Posterior vena cava (tissue), 2 donors: Measurements from ENCODE around the gene SLPI. TPM values are rescaled to one million over a fixed set of nuclear protein-coding genes. Genes with fewer than 3 reads are reported as not detected.

Experiments used
- DNase-seq: peaks from one replicate; pipeline ENCODE4 v3.0.0-alpha.2; 2020; ENCODE audit warnings: low spot score
- intact Hi-C, 2 donors: fragments of 100-400 bp; cut with DNase I; formaldehyde crosslinking; loops; one replicate each; pipeline versions ENCODE4 v1.14.1 to v1.14.2; 2022 to 2023
- total RNA-seq, 2 donors: library from RNA; stranded (reverse); fragmentation: NEBNext Ultra II Directional; extraction: Animal tissue kit (Norgen Biotek cat#: 25700); gene quantifications; one replicate each; pipeline ENCODE4 v1.2.1, GENCODE V29; 2021
- donor health status: DM: yes; HTN: yes; CAD: no.
- donor health status: DM: yes; HTN: yes; CAD: no.

SLPI gene
- total RNA-seq, 2 donors from 2014 or later: 14.6 to 74.0 TPM

DNA sequence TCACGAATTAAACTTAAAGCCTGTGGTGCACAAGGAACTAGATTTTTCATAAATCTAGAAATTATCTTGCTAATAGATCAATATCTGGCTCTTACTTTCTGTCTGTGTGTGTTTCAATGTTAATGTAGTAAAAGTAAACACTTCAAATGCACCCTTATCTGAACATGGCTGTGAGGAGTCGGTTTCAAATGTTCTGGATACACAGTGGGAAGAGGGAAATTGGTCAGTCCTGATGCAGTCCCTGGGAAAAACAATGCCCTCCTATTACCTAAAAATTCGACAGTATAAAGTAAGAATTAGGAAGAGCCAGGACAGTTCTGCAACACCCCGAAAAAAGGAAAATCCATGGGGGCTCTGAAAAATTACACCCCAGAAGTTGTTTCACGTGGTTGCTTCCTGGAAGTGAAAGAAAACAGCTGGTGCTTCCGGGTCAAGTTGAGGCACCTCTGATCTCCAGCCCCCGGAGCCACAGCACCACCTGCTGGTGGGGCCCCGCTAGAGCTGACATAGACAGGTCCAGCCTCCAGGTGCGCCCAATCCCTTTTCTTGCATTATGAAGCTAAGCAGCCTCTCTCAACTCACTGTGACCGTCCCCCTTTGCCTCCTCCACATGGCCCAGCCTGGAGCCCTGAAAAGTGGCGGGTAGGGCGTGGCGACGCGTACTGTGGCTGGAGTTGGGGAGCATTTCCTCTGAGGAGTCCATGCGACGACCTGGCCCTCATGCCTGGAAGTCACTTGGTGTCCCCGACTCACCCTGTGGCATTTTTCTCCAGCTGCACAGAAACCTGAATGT, 24.9 kb downstream of the SLPI start:
- DNase-seq: no peak
- intact Hi-C loops: no loop called here

DNA sequence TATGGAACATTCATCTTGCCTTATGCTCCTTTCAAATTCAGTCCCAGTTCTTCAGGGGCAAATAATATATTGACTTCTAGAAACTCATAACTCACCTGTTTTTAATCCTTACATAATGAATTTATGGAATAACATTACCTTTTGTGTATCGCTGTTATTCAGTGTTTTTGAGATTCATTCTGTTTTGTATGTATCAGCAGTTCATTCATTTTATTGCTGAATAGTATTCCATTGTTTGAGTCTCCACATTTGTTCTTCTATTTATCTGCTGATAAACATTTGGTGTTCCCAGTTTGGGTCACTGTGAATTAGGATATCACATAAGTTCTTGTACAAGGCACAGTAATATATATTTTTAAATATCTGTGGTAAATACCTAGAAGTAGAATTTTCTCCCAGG, 28.1 kb downstream of the SLPI start:
- intact Hi-C loops: no loop called here
- DNase-seq: no peak

DNA sequence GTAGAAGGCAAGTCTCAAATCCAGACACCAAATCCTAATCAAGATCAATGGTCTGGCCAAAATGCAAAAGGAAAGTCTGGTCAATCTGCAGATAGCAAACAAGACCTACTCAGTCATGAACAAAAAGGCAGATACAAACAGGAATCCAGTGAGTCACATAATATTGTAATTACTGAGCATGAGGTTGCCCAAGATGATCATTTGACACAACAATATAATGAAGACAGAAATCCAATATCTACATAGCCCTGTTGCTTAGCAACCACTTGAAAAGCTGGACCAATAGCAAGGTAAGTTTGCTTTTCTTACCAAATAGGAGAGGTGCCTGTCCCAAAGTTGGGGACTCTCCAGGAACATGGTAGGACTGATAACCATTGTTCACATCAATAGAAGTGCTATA, 31.2 kb downstream of the SLPI start:
- DNase-seq: no peak
- intact Hi-C loops: no loop called here

DNA sequence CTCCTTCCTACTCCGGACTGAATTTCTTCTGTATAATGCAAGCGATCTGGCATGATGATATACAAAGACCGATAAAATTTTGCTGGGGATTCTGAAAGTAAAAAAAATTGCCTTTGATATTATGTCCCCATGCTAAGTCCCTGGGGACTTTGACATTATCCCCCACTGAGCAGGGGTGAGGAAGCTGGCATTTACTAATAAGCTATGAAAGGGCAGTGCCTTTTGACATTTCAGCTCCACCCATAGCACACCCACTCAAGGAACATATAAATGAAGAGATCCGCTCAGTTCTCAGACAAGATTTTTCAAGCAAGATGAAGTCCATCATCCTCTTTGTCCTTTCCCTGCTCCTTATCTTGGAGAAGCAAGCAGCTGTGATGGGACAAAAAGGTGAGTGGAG, 33.3 kb downstream of the SLPI start, which contains the start of gene SEMG2:
Gene SEMG2, plus strand, starts transcription at position 298 of the 400 bp plus-strand sequence. Its CDS starts 17 bp downstream, at position 315.
- intact Hi-C loops: no loop called here
- no peak for DNase-seq

DNA sequence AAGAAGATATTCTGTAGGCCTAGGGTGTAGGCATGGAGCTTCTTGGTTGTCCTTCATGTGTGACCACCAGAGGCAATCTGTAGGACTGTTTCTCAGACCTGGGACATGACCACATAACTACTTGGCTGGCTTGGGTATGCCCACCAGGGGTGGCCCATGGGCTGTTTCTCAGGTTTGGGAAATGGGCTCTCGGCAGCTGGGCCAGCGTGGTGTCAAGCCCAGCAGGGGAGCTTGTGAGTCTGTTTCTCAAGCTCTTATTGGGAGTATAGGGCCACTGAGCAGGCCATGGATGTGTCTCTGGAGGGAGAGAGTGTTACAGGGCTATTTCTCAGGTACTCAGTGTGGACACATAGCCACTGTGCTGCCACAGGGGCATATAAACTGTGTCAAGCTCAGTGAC, 35.7 kb downstream of the SLPI start:
- intact Hi-C loops: no loop called here
- DNase-seq: no peak

DNA sequence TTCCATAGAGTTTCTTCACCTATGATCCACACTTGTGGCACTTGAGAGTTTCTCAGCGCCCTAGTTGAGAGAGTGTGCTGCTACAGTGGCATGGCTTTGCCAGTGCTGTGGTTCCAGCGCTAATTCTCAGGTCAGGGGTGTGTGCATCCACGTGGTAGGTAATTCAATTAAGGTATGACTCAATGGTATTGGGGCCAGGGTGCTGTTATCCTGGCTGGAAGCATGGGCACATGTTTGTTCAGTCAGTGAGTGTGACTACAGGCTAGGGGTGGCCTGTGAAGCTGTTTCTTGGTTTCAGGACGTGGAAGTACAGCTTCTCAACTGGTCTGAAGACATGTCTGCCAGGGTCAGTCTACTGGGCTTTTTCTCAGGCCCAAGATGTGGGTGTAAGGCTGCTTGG, 36.2 kb downstream of the SLPI start:
- DNase-seq: no peak
- intact Hi-C loops: no loop called here

DNA sequence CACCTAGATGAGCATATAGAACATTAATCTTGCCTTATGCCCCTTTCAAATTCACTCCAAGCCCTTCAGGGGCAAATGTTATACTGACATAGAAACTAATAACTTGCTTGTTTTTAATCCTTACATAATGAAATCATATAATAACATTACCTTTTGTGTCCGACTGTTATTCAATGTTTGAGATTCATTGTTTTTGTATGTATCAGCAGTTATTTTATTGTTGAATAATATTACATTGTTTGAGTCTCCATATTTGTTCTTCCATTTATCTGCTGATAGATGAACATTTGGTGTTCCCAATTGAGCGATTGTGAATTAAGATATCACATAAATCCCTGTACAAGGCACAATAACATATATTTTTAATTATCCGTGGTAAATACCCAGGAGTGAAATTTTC, 41.5 kb downstream of the SLPI start:
- intact Hi-C loops: no loop called here
- DNase-seq: no peak

DNA sequence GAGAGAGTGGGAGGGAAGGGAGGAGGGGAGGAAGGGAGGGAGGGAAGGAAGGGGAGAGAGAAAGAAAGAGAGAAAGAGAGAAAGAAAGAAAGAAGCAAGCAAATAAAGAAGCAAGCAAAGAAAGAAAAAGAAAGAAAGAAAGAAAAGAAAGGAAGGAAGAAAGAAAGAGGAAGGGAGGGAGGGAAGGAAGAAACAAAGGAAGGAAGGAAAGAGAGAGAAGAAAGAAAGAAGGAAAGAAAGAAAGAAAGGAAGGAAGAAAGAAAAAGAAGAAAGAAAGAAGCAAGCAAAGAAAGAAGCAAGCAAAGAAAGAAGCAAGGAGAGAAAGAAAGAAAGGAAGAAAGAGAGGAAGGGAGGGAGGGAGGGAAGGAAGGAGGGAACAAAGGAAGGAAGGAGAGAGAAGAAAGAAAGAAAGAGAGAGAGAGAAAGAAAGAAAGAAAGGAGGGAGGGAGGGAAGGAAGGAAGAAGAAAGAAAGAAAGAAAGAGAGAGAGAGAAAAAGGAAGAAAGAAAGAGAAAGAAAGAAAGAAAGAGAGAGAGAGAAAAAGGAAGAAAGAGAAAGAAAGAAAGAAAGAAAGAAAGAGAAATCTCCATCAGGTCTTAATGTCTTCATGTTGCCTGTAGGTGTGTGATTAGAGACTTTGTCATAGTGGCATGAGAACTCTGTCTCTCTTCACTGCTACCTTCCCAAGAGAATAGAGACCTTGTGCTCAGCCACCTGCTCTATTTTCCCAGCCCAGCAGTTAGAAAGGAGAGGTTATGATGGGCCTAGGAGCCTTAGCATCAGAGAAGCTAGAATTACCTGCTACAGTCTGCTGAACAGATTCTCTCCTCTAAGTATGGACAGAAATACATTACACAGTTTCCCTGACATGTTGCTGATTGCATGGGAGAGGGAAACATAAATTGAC, 42.5 kb downstream of the SLPI start:
- intact Hi-C loops: no loop called here
- DNase-seq: no peak

DNA sequence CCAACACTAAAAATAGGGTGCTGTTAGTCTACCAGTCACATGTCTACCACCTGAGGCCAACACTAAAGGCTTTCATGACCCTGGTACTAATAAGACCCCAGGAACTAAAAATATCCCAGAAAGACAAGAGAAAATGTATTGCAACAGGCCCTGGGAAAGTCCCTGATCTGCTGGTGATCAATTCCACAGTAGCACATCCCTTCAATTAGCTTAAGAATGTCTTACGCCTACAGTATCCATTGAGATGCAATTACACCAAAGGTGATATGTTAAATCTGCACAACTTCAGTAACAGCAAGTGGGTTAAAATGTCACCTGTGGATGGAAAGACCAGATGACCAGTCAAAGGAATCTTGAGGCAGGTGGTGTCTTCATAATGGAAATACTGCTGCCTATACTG, 44.4 kb downstream of the SLPI start:
- intact Hi-C loops: no loop called here
- DNase-seq: no peak

DNA sequence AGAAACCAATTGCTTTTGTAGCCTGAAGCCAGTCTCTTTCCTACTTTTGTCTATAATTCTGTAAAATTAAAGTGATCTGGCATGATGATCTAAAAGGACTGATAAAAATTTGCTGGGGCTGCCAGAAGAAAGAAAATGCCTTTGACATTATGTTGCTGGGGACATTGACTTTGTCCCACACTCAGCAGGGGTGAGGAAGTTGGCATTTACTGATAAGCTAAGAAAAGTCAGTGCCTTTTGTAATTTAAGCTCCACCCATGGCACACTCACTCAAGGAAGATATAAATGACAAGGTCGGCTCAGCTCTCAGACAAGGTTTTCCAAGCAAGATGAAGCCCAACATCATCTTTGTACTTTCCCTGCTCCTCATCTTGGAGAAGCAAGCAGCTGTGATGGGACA, 47.6 kb downstream of the SLPI start, which contains the start of gene SEMG1:
Gene SEMG1, plus strand, starts transcription at position 309 of the 400 bp plus-strand sequence. Its CDS starts 21 bp downstream, at position 330.
- intact Hi-C loops: no loop called here
- DNase-seq: no peak

Other genes with a start within 250 kb of the SLPI start
- gene KCNS1, start 153.4 kb downstream of the SLPI start, total RNA-seq: not detected
- gene WFDC5, start 139.4 kb downstream of the SLPI start, total RNA-seq: not detected
- gene WFDC12, start 130.1 kb downstream of the SLPI start, total RNA-seq: not detected
- gene PI3, start 79.7 kb downstream of the SLPI start, total RNA-seq: not detected
- gene SEMG1, start 47.5 kb downstream of the SLPI start, total RNA-seq: not detected
- not detected for gene SEMG2, start 33.2 kb downstream of the SLPI start, total RNA-seq
- not detected for gene RBPJL, start 52.3 kb upstream of the SLPI start, total RNA-seq
- under 1 TPM; 0.29 to 0.56 TPM for gene MATN4, start 53.7 kb upstream of the SLPI start, total RNA-seq
- gene SDC4, start 93.9 kb upstream of the SLPI start, total RNA-seq: 100 to 1,000 TPM in 1 of 2 donors, 10 to 100 TPM in 1; 85.7 to 104 TPM
- 10 to 100 TPM; 21.8 to 22.6 TPM for gene SYS1, start 108.6 kb upstream of the SLPI start, total RNA-seq
- 1 to 10 TPM; 1.4 to 2.0 TPM for gene TP53TG5, start 123.8 kb upstream of the SLPI start, total RNA-seq
- 100 to 1,000 TPM; 119 to 141 TPM for gene DBNDD2, start 153.7 kb upstream of the SLPI start, total RNA-seq
- gene PIGT, start 161.6 kb upstream of the SLPI start, total RNA-seq: 100 to 1,000 TPM; 120 to 138 TPM
- 10 to 100 TPM; 38.0 to 57.7 TPM for gene WFDC2, start 215.2 kb upstream of the SLPI start, total RNA-seq